Esophagus muscularis mucosa (tissue), 3 donors: ENCODE data around the gene CD72.
"Not testable (repeated sequence)": the region's sequence is repeated elsewhere in the genome, so short reads cannot be mapped to it uniquely, and the experiment has no call there.

Experiments used
- CTCF ChIP-seq, 3 experiments: fragments of 200-600 bp in 2 of 3; fragments of 450-650 bp in 1 of 3; sonication (generic) in 2 of 3; IDR thresholded peaks; one replicate each; pipeline ENCODE4 v1.5.1; 2017 to 2019; ENCODE audit warnings: antibody characterized with exemption in 3 of 3, mild to moderate bottlenecking in 2 of 3, moderate library complexity in 1 of 3
- POLR2A ChIP-seq: fragments of 450-650 bp; IDR thresholded peaks from one replicate; pipeline ENCODE4 v1.6.1; 2017; ENCODE audit warnings: antibody characterized with exemption, moderate library complexity, mild to moderate bottlenecking, low read depth

DNA sequence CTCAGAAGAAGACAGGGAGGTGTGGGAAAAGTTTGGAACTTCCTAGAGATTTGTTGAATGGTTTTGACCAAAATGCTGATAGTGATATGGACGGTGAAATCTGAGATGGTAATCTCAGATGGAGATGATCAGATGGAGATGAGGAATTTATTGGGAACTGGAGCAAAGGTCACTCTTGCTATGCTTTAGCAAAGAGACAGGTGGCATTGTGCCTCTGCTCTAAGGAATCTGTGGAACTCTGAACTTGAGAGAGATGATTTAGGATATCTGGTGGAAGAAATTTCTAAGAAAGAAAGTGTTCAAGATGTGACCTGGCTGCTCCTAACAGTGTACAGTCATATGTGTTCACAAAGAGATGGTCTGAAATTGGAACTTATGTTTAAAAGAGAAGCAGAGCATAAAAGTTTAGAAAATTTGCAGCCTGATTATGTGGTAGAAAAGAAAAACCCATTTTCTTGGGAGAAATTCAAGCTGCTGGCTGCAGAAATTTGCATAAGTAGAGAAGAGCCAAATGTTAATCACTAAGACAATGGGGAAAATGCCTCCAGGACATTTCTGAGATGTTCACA lies 38.5 kb downstream of the CD72 start:
- not testable (repeated sequence) for TF ChIP-seq CTCF (IDR thresholded peaks at IDR 0.05); POLR2A
